T-cell (primary cell): ENCODE data around the gene CAPS. TPM values are rescaled to one million over a fixed set of nuclear protein-coding genes. Genes with fewer than 3 reads are reported as not detected.

Experiments
- ATAC-seq, 4 experiments: fragments of 200-7000 bp in 3 of 4; fragments of 150-1000 bp in 1 of 4; cut with Tn5 transposase; replicated peaks in 1 of 4; 1 replicate in 3 of 4; 2 replicates in 1 of 4; pipeline ENCODE4 v1.10.0; 2021; ENCODE audit warnings: moderate library complexity in 3 of 4, mild to moderate bottlenecking in 2 of 4, moderate number of reproducible peaks in 1 of 4
- CTCF ChIA-PET, 2 donors: fragments of 300-600 bp; sonication (Branson Sonifier 250); formaldehyde crosslinking; loops; one replicate each; lab custom pipeline; 2022; ENCODE audit warnings: antibody characterized with exemption in 2 of 2; lab: Charles Lee
- POLR2A ChIA-PET, 2 donors: fragments of 300-600 bp; sonication (Branson Sonifier 250); formaldehyde crosslinking; loops; one replicate each; lab custom pipeline; 2022; ENCODE audit warnings: antibody characterized with exemption in 2 of 2; lab: Charles Lee
- DNase-seq, 35 experiments: peaks; one replicate each; pipeline versions ENCODE4 v3.0.0 to v3.0.0-alpha.2; 2013 to 2023
- H3K27ac ChIP-seq: one replicate; pipeline ENCODE4 v1.5.1; 2013; ENCODE audit warnings: low read length
- H3K27me3 ChIP-seq, 2 experiments: replicated peaks in 1 of 2; 1 replicate in 1 of 2; 2 replicates in 1 of 2; pipeline versions ENCODE4 v1.6.1 to v1.7.0; 2013; ENCODE audit warnings: low read length in 1 of 2, mixed read lengths in 1 of 2; ENCODE audit not compliant: control insufficient read depth in 2 of 2, insufficient read depth in 2 of 2; ENCODE audit errors: extremely low read depth in 1 of 2
- H3K36me3 ChIP-seq, 2 donors: 1 replicate in 1 of 2; 2 replicates in 1 of 2; pipeline versions ENCODE4 v1.6.1 to v1.7.0; 2013; ENCODE audit warnings: low read length in 1 of 2; ENCODE audit not compliant: control insufficient read depth in 2 of 2, insufficient read depth in 1 of 2; ENCODE audit errors: extremely low read depth in 1 of 2
- H3K4me1 ChIP-seq, 2 experiments: 1 replicate in 1 of 2; 2 replicates in 1 of 2; pipeline versions ENCODE4 v1.6.1 to v1.7.0; 2013; ENCODE audit warnings: low read length in 2 of 2, mixed read lengths in 1 of 2; ENCODE audit not compliant: insufficient read depth in 2 of 2, control insufficient read depth in 1 of 2; ENCODE audit errors: extremely low read depth in 1 of 2
- H3K4me3 ChIP-seq, 2 donors: 1 replicate in 1 of 2; 2 replicates in 1 of 2; pipeline versions ENCODE4 v1.5.1 to v1.7.0; 2013; ENCODE audit warnings: mild to moderate bottlenecking in 2 of 2, low read length in 1 of 2, moderate library complexity in 1 of 2; ENCODE audit not compliant: control insufficient read depth in 1 of 2; ENCODE audit errors: extremely low read depth in 1 of 2
- H3K9me3 ChIP-seq: 2 replicates; pipeline ENCODE4 v1.7.0; 2013
- H3K27ac Mint-ChIP-seq, 2 donors: one replicate each; pipeline ENCODE4 v1.8.0; 2020 to 2021; ENCODE audit warnings: mild to moderate bottlenecking in 2 of 2, mixed read lengths in 2 of 2
- H3K27me3 Mint-ChIP-seq, 2 donors: one replicate each; pipeline ENCODE4 v1.8.0; 2021 to 2022; ENCODE audit warnings: mixed read lengths in 2 of 2
- H3K36me3 Mint-ChIP-seq: one replicate; pipeline ENCODE4 v1.8.0; 2021; ENCODE audit warnings: mixed read lengths
- H3K4me1 Mint-ChIP-seq, 3 donors: one replicate each; pipeline ENCODE4 v1.8.0; 2020 to 2022; ENCODE audit warnings: mixed read lengths in 3 of 3, mild to moderate bottlenecking in 1 of 3
- H3K4me3 Mint-ChIP-seq, 3 donors: one replicate each; pipeline ENCODE4 v1.8.0; 2020 to 2022; ENCODE audit warnings: mild to moderate bottlenecking in 3 of 3, mixed read lengths in 3 of 3, moderate library complexity in 3 of 3
- H3K9me3 Mint-ChIP-seq, 3 donors: one replicate each; pipeline ENCODE4 v1.8.0; 2020 to 2022; ENCODE audit warnings: mixed read lengths in 3 of 3
- WGBS: methylation state at CpG from one replicate; pipeline ENCODE4 v1.1.5; 2013; ENCODE audit warnings: missing lambda C conversion rate; ENCODE audit not compliant: insufficient coverage; 5-methylcytosine and 5-hydroxymethylcytosine counted together
- total RNA-seq, 35 experiments: library from RNA in 6 of 35; stranded (reverse) in 6 of 35; fragments of 120-200 nt in 1 of 35; gene quantifications; one replicate each; pipeline versions ENCODE4 v1.2.1 to v1.2.4 and lab custom pipeline; 2013 to 2026

The CAPS gene
- total RNA-seq, 5 donors from 2014 or later (not counting 1 experiment from before 2014, with no cell fraction given) = 43.3 to 74.8 (median 69.8) TPM

GRCh38 chr19:5895409-5895808 is 18.6 kb upstream of the CAPS start:
- peaks cover 6% of the 10 kb centered on the region for H3K36me3 Mint-ChIP-seq
- ATAC-seq (no peak), DNase-seq (no peak)
- peaks cover 6 to 16% (median 10%) of the 10 kb centered on the region in 3 donors for H3K4me1 Mint-ChIP-seq
- H3K27me3 Mint-ChIP-seq = no peaks in the 10 kb centered on the region
- no peak overlapping the region for H3K27ac Mint-ChIP-seq
- peaks cover 0 to 21% of the 10 kb centered on the region in 2 experiments for H3K27me3 ChIP-seq
- 81% methylated on average over 10 of the region's 15 CpGs for WGBS
- ChIA-PET CTCF (no interaction called here), POLR2A (no interaction called here)
- peaks cover 0 to 19% of the 10 kb centered on the region in 2 experiments for H3K4me1 ChIP-seq
- H3K4me3 ChIP-seq = no peak overlapping the region
- H3K9me3 ChIP-seq = no peaks in the 10 kb centered on the region
- H3K9me3 Mint-ChIP-seq = no peaks in the 10 kb centered on the region
- no peak overlapping the region for H3K4me3 Mint-ChIP-seq
- peaks cover 8 to 25% of the 10 kb centered on the region in 2 donors for H3K36me3 ChIP-seq
- H3K27ac ChIP-seq = no peak overlapping the region

- CTCF ChIA-PET = no interaction called here
- Histone ChIP-seq H3K36me3 (peaks cover 8 to 25% of the 10 kb centered on the region in 2 donors), H3K27ac (no peak overlapping the region), H3K4me1 (peaks cover 0 to 21% of the 10 kb centered on the region in 2 experiments), H3K4me3 (no peak overlapping the region), H3K27me3 (peaks cover 0 to 18% of the 10 kb centered on the region in 2 experiments), H3K9me3 (no peaks in the 10 kb centered on the region)
- H3K4me1 Mint-ChIP-seq = peaks cover 7 to 17% (median 11%) of the 10 kb centered on the region in 3 donors
- 92% methylated on average over 7 of the region's 8 CpGs for WGBS
- POLR2A ChIA-PET = no interaction called here
- H3K9me3 Mint-ChIP-seq = no peaks in the 10 kb centered on the region
- H3K27ac Mint-ChIP-seq = no peak overlapping the region
- no peak for DNase-seq
- H3K27me3 Mint-ChIP-seq = no peaks in the 10 kb centered on the region
- no peak overlapping the region for H3K4me3 Mint-ChIP-seq
- no peak for ATAC-seq
- H3K36me3 Mint-ChIP-seq = peaks cover 7% of the 10 kb centered on the region
Observed at GRCh38 chr19:5895890-5896289, 18.2 kb upstream of the CAPS start.

- H3K4me1 Mint-ChIP-seq = peaks cover 13 to 23% (median 17%) of the 10 kb centered on the region in 3 donors
- Histone ChIP-seq H3K4me1 (peaks cover 0 to 25% of the 10 kb centered on the region in 2 experiments), H3K9me3 (no peaks in the 10 kb centered on the region), H3K27ac (no peak overlapping the region), H3K36me3 (peaks cover 8 to 25% of the 10 kb centered on the region in 2 donors), H3K4me3 (no peak overlapping the region), H3K27me3 (peaks cover 0 to 11% of the 10 kb centered on the region in 2 experiments)
- WGBS = 96% methylated on average over 24 of the region's 29 CpGs
- H3K9me3 Mint-ChIP-seq = no peaks in the 10 kb centered on the region
- no peak for DNase-seq
- H3K36me3 Mint-ChIP-seq = peaks cover 11% of the 10 kb centered on the region
- no peak for ATAC-seq
- no peaks in the 10 kb centered on the region for H3K27me3 Mint-ChIP-seq
- CTCF ChIA-PET = no interaction called here
- H3K4me3 Mint-ChIP-seq = no peak overlapping the region
- H3K27ac Mint-ChIP-seq = no peak overlapping the region
- POLR2A ChIA-PET = interaction anchor here in 1 of 2 donors (0.6 kb wide), 1 partner anchor 127 kb away, joined by 4 read pairs; no protein-coding TSS in a partner anchor
Observed at GRCh38 chr19:5896365-5897076, 17.5 kb upstream of the CAPS start.

GRCh38 chr19:5897189-5897969 is 16.7 kb upstream of the CAPS start:
- ATAC-seq (no peak), DNase-seq (no peak)
- no peak overlapping the region for H3K4me3 Mint-ChIP-seq
- Histone ChIP-seq H3K27me3 (peaks cover 0 to 3% of the 10 kb centered on the region in 2 experiments), H3K4me3 (no peak overlapping the region), H3K36me3 (peaks cover 8 to 25% of the 10 kb centered on the region in 2 donors), H3K9me3 (no peaks in the 10 kb centered on the region), H3K27ac (no peak overlapping the region), H3K4me1 (peaks cover 0 to 20% of the 10 kb centered on the region in 2 experiments)
- peaks cover 11% of the 10 kb centered on the region for H3K36me3 Mint-ChIP-seq
- 96% methylated on average over 26 of the region's 30 CpGs for WGBS
- H3K9me3 Mint-ChIP-seq = no peaks in the 10 kb centered on the region
- peaks cover 14 to 16% (median 15%) of the 10 kb centered on the region in 3 donors for H3K4me1 Mint-ChIP-seq
- ChIA-PET POLR2A (interaction anchor here in 1 of 2 donors (0.6 kb wide), 1 partner anchor 126 kb away, joined by 4 read pairs; no protein-coding TSS in a partner anchor), CTCF (no interaction called here)
- H3K27ac Mint-ChIP-seq = no peak overlapping the region
- H3K27me3 Mint-ChIP-seq = no peaks in the 10 kb centered on the region

- Mint-ChIP-seq H3K27ac (no peak overlapping the region), H3K4me1 (peaks cover 23 to 29% (median 27%) of the 10 kb centered on the region in 3 donors), H3K9me3 (no peaks in the 10 kb centered on the region), H3K27me3 (no peaks in the 10 kb centered on the region), H3K4me3 (peak overlapping the region in 1 of 3 donors; percentile 9), H3K36me3 (peaks cover 11% of the 10 kb centered on the region)
- DNase-seq = no peak
- POLR2A ChIA-PET = interaction anchor here in 1 of 2 donors (0.6 kb wide), 1 partner anchor 44 kb away, joined by 3 read pairs; no protein-coding TSS in a partner anchor
- H3K27me3 ChIP-seq = no peaks in the 10 kb centered on the region
- CTCF ChIA-PET = no interaction called here
- no peak overlapping the region for H3K27ac ChIP-seq
- 92% methylated on average over 11 of the region's 13 CpGs for WGBS
- H3K36me3 ChIP-seq = peaks cover 8 to 22% of the 10 kb centered on the region in 2 donors
- no peak for ATAC-seq
- no peak overlapping the region for H3K4me3 ChIP-seq
- H3K4me1 ChIP-seq = peaks cover 0 to 31% of the 10 kb centered on the region in 2 experiments
- H3K9me3 ChIP-seq = no peaks in the 10 kb centered on the region
Observed at GRCh38 chr19:5899728-5900526, 14.1 kb upstream of the CAPS start.
